ENCODE measurements around the gene CORO1C.

DNA sequence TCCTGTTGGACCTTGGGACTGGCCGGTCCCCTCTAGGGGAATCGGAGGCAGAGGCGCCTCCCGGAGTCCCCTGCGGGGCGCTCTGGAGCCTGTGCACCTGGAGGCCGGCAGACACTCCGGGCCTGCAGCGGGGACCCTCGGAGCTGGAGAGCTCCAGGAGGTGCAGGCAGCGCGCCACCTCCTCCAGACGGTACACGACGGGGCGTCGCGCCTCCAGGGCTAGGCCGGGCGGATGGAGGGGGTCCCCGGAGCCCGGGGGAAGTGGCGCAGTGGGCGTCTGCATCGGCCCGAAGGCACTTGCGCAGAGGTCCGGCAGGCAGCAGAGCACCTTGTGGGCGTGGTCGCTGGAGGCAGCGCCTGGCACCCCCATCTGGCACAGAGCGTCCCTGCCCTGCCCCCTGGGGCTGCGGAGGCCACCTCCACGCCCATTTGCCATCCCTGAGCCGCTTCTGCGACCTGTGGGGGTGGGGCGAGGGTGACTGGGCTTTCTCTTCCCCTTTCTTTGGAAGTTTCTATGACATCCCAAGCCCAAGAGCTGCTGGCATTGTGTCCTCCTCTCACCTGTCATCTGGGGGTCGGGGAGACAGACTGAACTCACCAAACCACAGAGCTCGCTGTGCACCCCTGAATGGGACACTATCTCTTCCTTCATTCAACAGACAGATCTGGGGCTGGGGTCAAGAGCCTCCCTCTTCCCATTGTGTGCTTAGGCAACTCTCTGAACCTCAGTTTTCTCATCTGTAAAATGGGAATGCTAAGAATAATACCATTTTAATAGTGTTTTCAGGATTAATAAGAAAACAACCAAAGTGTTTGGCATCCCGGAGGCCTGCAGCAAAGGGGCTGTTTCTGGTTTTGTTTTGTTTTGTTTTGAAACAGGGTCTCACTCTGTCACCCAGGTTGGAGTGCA lies 37.5 kb upstream of the CORO1C start:
- no peak for TF ChIP-seq GATA3 (IDR thresholded peaks at IDR 0.05; ENCODE audit: low read depth, low read length)
- no peak for TF ChIP-seq GATA2 (IDR thresholded peaks at IDR 0.05; ENCODE audit: low read depth, low read length)

Data from SH-SY5Y (cell line).